ENCODE results near the gene DENND5A.

- TF ChIP-seq CTCF (IDR thresholded peaks at IDR 0.05) (no peak), POLR2A (IDR thresholded peaks at IDR 0.05) (no peak)
Measured at GRCh38 chr11:9143721-9144120, 121.4 kb downstream of the DENND5A start.

Data from right lobe of liver (tissue), 4 donors.